SU-DHL-6 (cell line): ENCODE measurements around the gene DLG1.

Source experiments
- EZH2phosphoT487 ChIP-seq: fragments of 200-600 bp; sonication (generic), shearing (Covaris generic); conservative IDR thresholded peaks from 2 replicates; pipeline ENCODE4 v1.6.1; 2018; ENCODE audit warnings: mild to moderate bottlenecking, antibody characterized with exemption, low read length, moderate library complexity, mixed read lengths
- TF ChIP-seq, protein P1 (sequence below): fragments of 200-600 bp; sonication (generic); IDR thresholded peaks from one replicate; pipeline ENCODE4 v1.5.1; 2017; ENCODE audit warnings: antibody characterized with exemption, mild to moderate bottlenecking, low read length, moderate library complexity; ENCODE audit not compliant: insufficient read depth, poor library complexity, severe bottlenecking

DNA sequence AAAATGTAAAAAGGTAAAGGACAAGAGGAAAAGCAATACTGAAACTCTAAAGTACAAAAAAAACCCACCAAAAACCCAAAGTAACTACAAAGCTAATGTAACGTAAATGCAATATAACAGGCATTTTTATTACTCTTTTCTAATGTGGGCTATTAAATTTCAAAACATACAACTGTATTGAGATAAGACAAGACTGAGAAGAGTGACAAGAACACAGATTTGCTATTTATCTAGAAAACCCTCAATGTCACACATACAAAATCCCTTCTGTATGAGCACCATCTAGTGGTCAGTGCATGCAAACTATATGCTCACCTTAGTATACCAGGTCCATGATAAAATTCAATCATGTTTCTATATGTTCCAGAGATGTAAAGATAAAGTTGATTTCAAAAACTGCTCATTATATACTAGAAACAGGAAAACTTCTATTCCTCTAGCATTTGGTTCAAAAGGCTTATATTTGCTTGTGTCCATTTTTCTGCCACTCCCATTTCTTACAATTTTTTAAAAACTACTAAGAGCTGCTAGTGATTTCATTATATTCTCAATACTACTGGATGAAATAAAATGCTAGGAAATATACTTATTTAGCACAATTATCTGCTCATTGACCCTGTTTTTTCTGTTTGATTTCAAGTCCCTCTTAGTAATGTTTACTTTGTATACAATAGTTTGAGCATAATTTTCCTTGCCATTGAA is 111.4 kb downstream of the DLG1 start:
- TF ChIP-seq, protein P1, sequence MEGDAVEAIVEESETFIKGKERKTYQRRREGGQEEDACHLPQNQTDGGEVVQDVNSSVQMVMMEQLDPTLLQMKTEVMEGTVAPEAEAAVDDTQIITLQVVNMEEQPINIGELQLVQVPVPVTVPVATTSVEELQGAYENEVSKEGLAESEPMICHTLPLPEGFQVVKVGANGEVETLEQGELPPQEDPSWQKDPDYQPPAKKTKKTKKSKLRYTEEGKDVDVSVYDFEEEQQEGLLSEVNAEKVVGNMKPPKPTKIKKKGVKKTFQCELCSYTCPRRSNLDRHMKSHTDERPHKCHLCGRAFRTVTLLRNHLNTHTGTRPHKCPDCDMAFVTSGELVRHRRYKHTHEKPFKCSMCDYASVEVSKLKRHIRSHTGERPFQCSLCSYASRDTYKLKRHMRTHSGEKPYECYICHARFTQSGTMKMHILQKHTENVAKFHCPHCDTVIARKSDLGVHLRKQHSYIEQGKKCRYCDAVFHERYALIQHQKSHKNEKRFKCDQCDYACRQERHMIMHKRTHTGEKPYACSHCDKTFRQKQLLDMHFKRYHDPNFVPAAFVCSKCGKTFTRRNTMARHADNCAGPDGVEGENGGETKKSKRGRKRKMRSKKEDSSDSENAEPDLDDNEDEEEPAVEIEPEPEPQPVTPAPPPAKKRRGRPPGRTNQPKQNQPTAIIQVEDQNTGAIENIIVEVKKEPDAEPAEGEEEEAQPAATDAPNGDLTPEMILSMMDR = peak; percentile 59
- TF ChIP-seq EZH2phosphoT487 = no peak
